Measurements from ENCODE around the gene DPYSL5. TPM values are rescaled to one million over a fixed set of nuclear protein-coding genes. Genes with fewer than 3 reads are reported as not detected.

The DPYSL5 gene
- total and polyA plus RNA-seq, 2 donors (not counting 3 experiments of a cell fraction or from before 2014, with no cell fraction given): not detected

GRCh38 chr2:26907416-26907815 lies 59.5 kb downstream of the DPYSL5 start:
- Histone ChIP-seq H3K36me3 (ENCODE audit: control insufficient read depth in 2 of 2, extremely low read depth in 1 of 2, insufficient read depth in 2 of 2, low read length in 2 of 2) (no peaks in the 10 kb centered on the region), H3K4me2 (ENCODE audit: insufficient read depth, low read length) (no peak overlapping the region), H4K20me1 (replicated peaks; ENCODE audit: control insufficient read depth, extremely low read depth, insufficient read depth, low read length) (no peaks in the 10 kb centered on the region), H3K79me2 (ENCODE audit: control insufficient read depth, insufficient read depth, low read length) (no peaks in the 10 kb centered on the region), H3K27ac (ENCODE audit: insufficient read depth, low read depth, low read length) (no peak overlapping the region), H3K27me3 (ENCODE audit: control insufficient read depth in 2 of 2, insufficient read depth in 2 of 2, low read length in 2 of 2) (peaks cover 19 to 29% of the 10 kb centered on the region in 2 experiments), H3K9me1 (replicated peaks; ENCODE audit: control insufficient read depth, extremely low read depth, insufficient read depth, low read length) (no peaks in the 10 kb centered on the region), H3K4me1 (ENCODE audit: control insufficient read depth, extremely low read depth, insufficient read depth, low read length) (no peaks in the 10 kb centered on the region), H2AFZ (ENCODE audit: low read depth, low read length) (no peak overlapping the region), H3K9ac (replicated peaks; ENCODE audit: extremely low read depth, insufficient read depth, low read length) (no peak overlapping the region), H3K9me3 (replicated peaks; ENCODE audit: control insufficient read depth, insufficient read depth, low read length) (no peaks in the 10 kb centered on the region), H3K4me3 (replicated peaks in 1 of 3; ENCODE audit: insufficient read depth in 1 of 3, low read depth in 1 of 3, low read length in 3 of 3) (no peak overlapping the region)
- TF ChIP-seq FOS (IDR thresholded peaks at IDR 0.05; ENCODE audit: borderline replicate concordance, insufficient read depth, low read length): no peak
- no TSS peak for BruUV-seq (replicated peaks)
- DNase-seq (ENCODE audit: low read depth, low spot score) (no peak), FAIRE-seq (no peak)
- dilution Hi-C loops (cut with MboI; ENCODE audit: extremely low pct_ligation_motif_present, low sequenced_read_pairs): no loop called here
- intact Hi-C loops (cut with micrococcal nuclease): loop anchor here (10.0 kb wide), 1 partner anchor 1247 kb away; no protein-coding TSS in a partner anchor
- POLR2A ChIA-PET: no interaction called here
- CTCF ChIA-PET: interaction anchor here (0.6 to 4.3 kb wide), 2 partner anchors 15 to 31 kb away, joined by 4 to 22 read pairs; no protein-coding TSS in a partner anchor

- Histone ChIP-seq H3K36me3 (ENCODE audit: control insufficient read depth in 2 of 2, extremely low read depth in 1 of 2, insufficient read depth in 2 of 2, low read length in 2 of 2) (no peaks in the 10 kb centered on the region), H3K9me1 (replicated peaks; ENCODE audit: control insufficient read depth, extremely low read depth, insufficient read depth, low read length) (no peaks in the 10 kb centered on the region), H3K27ac (ENCODE audit: insufficient read depth, low read depth, low read length) (no peak overlapping the region), H3K4me3 (replicated peaks in 1 of 3; ENCODE audit: insufficient read depth in 1 of 3, low read depth in 1 of 3, low read length in 3 of 3) (no peak overlapping the region), H3K27me3 (ENCODE audit: control insufficient read depth in 2 of 2, insufficient read depth in 2 of 2, low read length in 2 of 2) (peaks cover 41 to 54% of the 10 kb centered on the region in 2 experiments), H3K4me1 (ENCODE audit: control insufficient read depth, extremely low read depth, insufficient read depth, low read length) (no peaks in the 10 kb centered on the region), H4K20me1 (replicated peaks; ENCODE audit: control insufficient read depth, extremely low read depth, insufficient read depth, low read length) (no peaks in the 10 kb centered on the region), H3K9me3 (replicated peaks; ENCODE audit: control insufficient read depth, insufficient read depth, low read length) (no peaks in the 10 kb centered on the region), H3K4me2 (ENCODE audit: insufficient read depth, low read length) (no peak overlapping the region), H3K79me2 (ENCODE audit: control insufficient read depth, insufficient read depth, low read length) (no peaks in the 10 kb centered on the region), H2AFZ (ENCODE audit: low read depth, low read length) (no peak overlapping the region), H3K9ac (replicated peaks; ENCODE audit: extremely low read depth, insufficient read depth, low read length) (no peak overlapping the region)
- TF ChIP-seq JUN (IDR thresholded peaks at IDR 0.05; ENCODE audit: borderline replicate concordance, insufficient read depth, insufficient read length, low read depth) (no peak), POLR2A (IDR thresholded peaks at IDR 0.05; ENCODE audit: low read depth, low read length) (no peak), GATA2 (IDR thresholded peaks at IDR 0.05; ENCODE audit: insufficient read depth, insufficient read length, low read depth, low read length) (no peak), MYC (IDR thresholded peaks at IDR 0.05; ENCODE audit: low read depth, low read length) (no peak), POLR2AphosphoS5 (IDR thresholded peaks at IDR 0.05; ENCODE audit: insufficient read depth, low read depth, low read length) (no peak), MAX (IDR thresholded peaks at IDR 0.05; ENCODE audit: insufficient read depth, insufficient read length) (no peak), EZH2 (IDR thresholded peaks at IDR 0.05; ENCODE audit: borderline replicate concordance, low read depth, low read length, severe bottlenecking) (no peak), CTCF (IDR thresholded peaks at IDR 0.05; ENCODE audit: extremely low read depth in 1 of 2, insufficient read depth in 1 of 2, low read depth in 1 of 2, low read length in 2 of 2) (no peak), FOS (IDR thresholded peaks at IDR 0.05; ENCODE audit: borderline replicate concordance, insufficient read depth, low read length) (no peak)
- FAIRE-seq: no peak
- BruUV-seq (replicated peaks): no TSS peak
- ChIA-PET CTCF (interaction anchor here (1.0 to 4.3 kb wide), 2 partner anchors 12 to 33 kb away, joined by 4 to 22 read pairs; no protein-coding TSS in a partner anchor), POLR2A (no interaction called here)
- dilution Hi-C loops (cut with MboI; ENCODE audit: extremely low pct_ligation_motif_present, low sequenced_read_pairs): no loop called here
- intact Hi-C loops (cut with micrococcal nuclease): no loop called here
- no peak for DNase-seq (ENCODE audit: low read depth, low spot score)
Measured at GRCh38 chr2:26910176-26910575, 62.2 kb downstream of the DPYSL5 start.
